SKM-1 treated with dmso at 0.1 percent for 144 hours (cell line): ENCODE measurements around the gene MSI2.
A peak's percentile ranks its signal among the peaks of the same experiment; 100 is the strongest.

Source experiments
- DNase-seq: peaks from one replicate; lab custom pipeline; 2025; ENCODE audit not compliant: unreplicated experiment; lab: John Stamatoyannopoulos, UW

Gene MSI2

GRCh38 chr17:57649731-57650484, 393.6 kb downstream of the MSI2 start:
- no peak for DNase-seq

GRCh38 chr17:57650548-57650947, 394.2 kb downstream of the MSI2 start:
- no peak for DNase-seq

- DNase-seq: no peak
These were observed 395.1 kb downstream of the MSI2 start for GRCh38 chr17:57651451-57651850.

GRCh38 chr17:57651996-57652395, 395.7 kb downstream of the MSI2 start:
- DNase-seq: no peak

GRCh38 chr17:57652811-57653210, 396.5 kb downstream of the MSI2 start:
- no peak for DNase-seq

- DNase-seq: no peak
These were observed 397.0 kb downstream of the MSI2 start for GRCh38 chr17:57653279-57653678.

GRCh38 chr17:57654040-57654775, 397.9 kb downstream of the MSI2 start:
- DNase-seq: no peak

GRCh38 chr17:57655553-57655952, 399.2 kb downstream of the MSI2 start:
- DNase-seq: no peak

- no peak for DNase-seq
These were observed 400.9 kb downstream of the MSI2 start for GRCh38 chr17:57657211-57657610.

GRCh38 chr17:57662041-57662440, 405.7 kb downstream of the MSI2 start:
- DNase-seq: no peak

- peak; percentile 1 for DNase-seq
These were observed 406.5 kb downstream of the MSI2 start for GRCh38 chr17:57662644-57663308.

- DNase-seq: no peak
These were observed 407.2 kb downstream of the MSI2 start for GRCh38 chr17:57663326-57664070.

GRCh38 chr17:57665128-57665527, 408.8 kb downstream of the MSI2 start:
- no peak for DNase-seq

- no peak for DNase-seq
These were observed 409.4 kb downstream of the MSI2 start for GRCh38 chr17:57665696-57666095.

GRCh38 chr17:57666201-57666870, 410.0 kb downstream of the MSI2 start:
- DNase-seq: no peak

GRCh38 chr17:57666946-57667345, 410.6 kb downstream of the MSI2 start:
- no peak for DNase-seq

- DNase-seq: no peak
These were observed 411.2 kb downstream of the MSI2 start for GRCh38 chr17:57667461-57667923.

GRCh38 chr17:57668332-57668731, 412.0 kb downstream of the MSI2 start:
- DNase-seq: no peak

- no peak for DNase-seq
These were observed 413.6 kb downstream of the MSI2 start for GRCh38 chr17:57669671-57670529.
